Right lobe of liver (tissue), 4 donors: ENCODE data around the gene GGACT.

Source experiments
- CTCF ChIP-seq, 4 donors: fragments of 200-600 bp in 3 of 4; fragments of 450-650 bp in 1 of 4; IDR thresholded peaks; one replicate each; pipeline versions ENCODE4 v1.5.1 to v1.8.0; 2016 to 2022; ENCODE audit warnings: antibody characterized with exemption in 4 of 4, mild to moderate bottlenecking in 2 of 4
- POLR2A ChIP-seq: fragments of 450-650 bp; IDR thresholded peaks from one replicate; pipeline ENCODE4 v1.6.1; 2017; ENCODE audit warnings: antibody characterized with exemption, mild to moderate bottlenecking
- donor health status: DM: no; HTN: no; CAD: no.
- donor health status: DM: no; HTN: no; CAD: no.
- donor health status: DM: no; HTN: yes; CAD: no.

- TF ChIP-seq POLR2A (no peak), CTCF (IDR thresholded peaks at IDR 0.05) (no peak)
These were observed 44.9 kb upstream of the GGACT start for GRCh38 chr13:100633461-100633860.
